Activated gamma-delta T cell treated with anti-CD3 and anti-CD28 coated beads, Interleukin-2, amount 50 U/mL, for 16 hours (primary cell): Measurements from ENCODE around the gene LMX1A.

Experiments
- DNase-seq: peaks from one replicate; pipeline ENCODE4 v3.0.0-alpha.2; 2020; ENCODE audit warnings: low read depth

LMX1A gene

GRCh38 chr1:165367375-165367993, 11.0 kb upstream of the LMX1A start:
- peak; percentile 72 for DNase-seq

- DNase-seq, result no peak
Observed at GRCh38 chr1:165365341-165365740, 8.8 kb upstream of the LMX1A start.

GRCh38 chr1:165364568-165365133, 8.1 kb upstream of the LMX1A start:
- no peak for DNase-seq

GRCh38 chr1:165356876-165357275, 361 bp upstream of the LMX1A start:
- DNase-seq, result no peak

- no peak for DNase-seq
Observed at GRCh38 chr1:165355139-165355976, 1.2 kb downstream of the LMX1A start.

DNA sequence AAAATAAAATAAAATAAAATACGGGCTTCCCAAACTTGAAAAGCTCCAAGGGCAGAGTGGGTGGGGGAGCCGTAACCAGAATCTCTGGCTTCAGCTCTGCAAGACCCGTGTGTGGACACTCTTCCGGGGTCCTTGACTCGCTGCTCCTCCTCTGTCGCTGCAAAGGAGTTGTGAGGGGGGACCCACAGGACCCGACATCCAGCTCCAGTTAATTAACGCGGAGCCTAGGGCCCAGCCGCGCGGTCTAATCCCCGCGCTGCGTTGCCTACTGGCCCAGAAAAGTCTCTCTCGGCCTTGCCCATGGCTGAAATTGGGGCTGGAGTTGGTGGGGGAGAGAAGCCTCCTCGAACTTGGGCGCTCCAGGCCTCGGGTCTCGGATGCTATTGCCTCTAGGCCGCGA, 1.8 kb downstream of the LMX1A start:
- no peak for DNase-seq

- no peak for DNase-seq
Observed at GRCh38 chr1:165353731-165354671, 2.5 kb downstream of the LMX1A start.

GRCh38 chr1:165352442-165353293, 3.8 kb downstream of the LMX1A start:
- no peak for DNase-seq

GRCh38 chr1:165351863-165352441, 4.6 kb downstream of the LMX1A start:
- DNase-seq, result no peak

DNA sequence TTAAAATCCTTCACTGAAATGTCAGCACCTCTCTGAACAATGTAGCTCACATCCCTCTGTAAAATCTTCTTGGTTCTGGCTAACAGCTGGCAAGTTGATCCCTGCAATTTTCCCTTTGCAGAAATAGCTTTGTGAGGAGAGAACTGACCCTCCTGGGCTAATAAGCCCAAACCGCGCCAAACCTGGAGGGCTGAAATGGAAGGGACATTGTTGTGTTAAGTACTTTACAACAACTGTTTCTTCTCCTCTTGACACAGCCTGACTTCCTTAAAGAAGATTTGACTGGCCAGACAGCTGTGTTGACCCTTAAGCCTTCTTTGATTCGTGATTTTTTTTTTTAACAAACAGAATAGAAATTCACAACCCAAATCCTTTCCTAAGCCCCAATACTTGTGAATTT, 5.7 kb downstream of the LMX1A start:
- no peak for DNase-seq

DNA sequence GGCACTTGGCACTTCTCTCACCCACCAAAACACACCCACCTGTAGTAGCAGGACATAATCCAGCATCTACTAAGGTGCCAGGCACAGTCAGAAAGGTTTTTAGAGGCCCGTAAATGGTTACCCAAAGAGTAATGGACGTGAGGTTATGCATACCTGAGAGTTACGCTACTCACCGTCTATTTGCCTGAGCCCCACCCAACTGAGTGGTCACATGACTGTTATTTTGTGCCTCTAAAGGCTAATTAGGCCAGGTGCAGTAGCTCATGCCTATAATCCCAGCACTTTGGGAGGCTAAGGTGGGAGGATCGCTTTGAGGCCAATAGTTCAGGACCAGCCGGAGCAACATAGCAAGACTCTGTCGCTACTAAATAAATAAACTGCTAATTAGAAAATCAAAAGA, 11.0 kb downstream of the LMX1A start:
- DNase-seq, result no peak

GRCh38 chr1:165344736-165345135, 11.8 kb downstream of the LMX1A start:
- DNase-seq, result no peak

GRCh38 chr1:165344198-165344597, 12.3 kb downstream of the LMX1A start:
- DNase-seq, result no peak

DNA sequence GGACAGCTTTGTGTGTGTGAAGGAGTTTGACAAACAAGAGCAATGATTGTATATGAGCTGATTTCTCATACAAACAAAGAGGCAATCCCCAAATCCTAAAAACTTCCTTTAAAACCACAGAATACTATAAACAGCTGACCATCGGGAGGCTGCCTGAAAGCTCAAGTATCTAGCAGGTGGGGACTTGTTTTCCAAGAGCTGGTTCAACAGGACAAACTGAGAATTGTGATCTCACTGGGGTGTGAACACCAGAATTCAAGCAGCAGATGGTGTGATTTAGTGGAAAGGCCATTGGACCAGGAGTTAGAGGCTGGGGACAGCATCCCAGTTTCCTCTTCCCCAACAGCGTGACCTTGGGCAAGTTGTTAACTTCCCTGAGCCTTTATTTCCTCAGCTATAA, 13.9 kb downstream of the LMX1A start:
- no peak for DNase-seq

DNA sequence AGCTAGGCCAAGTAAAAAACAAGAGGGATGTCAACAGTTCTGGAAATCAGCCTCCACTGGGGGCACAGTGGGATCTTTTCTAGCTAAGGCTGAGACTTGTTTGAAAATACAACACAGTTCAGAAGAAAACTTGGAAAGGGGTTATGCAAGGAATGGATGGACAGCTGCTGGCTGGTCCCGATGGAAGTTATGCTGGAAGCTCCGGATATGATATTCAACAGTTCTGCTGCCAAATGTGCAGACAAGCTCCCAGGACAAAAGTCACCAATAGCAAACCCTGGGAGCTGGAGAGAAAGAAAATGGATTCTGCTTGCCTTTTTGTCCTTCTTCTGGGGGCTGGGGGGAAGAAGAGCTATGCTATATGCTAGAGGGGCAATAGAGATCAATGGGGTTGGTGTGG, 14.3 kb downstream of the LMX1A start:
- no peak for DNase-seq

DNA sequence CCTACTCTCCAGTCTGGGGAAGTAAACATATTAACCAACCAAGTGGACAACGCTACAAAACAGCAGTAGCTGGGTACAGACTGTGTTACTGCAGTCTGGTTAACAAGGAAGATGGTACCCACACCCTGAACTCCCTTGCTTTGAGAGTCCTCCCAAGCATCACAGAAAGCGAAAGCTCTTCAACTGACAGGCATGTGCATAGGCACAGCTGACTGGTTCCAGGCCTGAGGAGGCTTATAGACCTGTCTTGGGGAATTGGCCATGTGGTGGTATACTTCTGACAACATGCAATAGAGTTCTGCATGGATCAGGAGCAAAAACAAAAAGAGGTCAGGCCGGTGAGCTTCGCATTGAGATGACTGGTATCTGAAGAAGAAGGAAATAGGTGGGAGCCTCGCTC, 17.4 kb downstream of the LMX1A start:
- no peak for DNase-seq

- no peak for DNase-seq
Observed at GRCh38 chr1:165330483-165330882, 26.0 kb downstream of the LMX1A start.

- no peak for DNase-seq
Observed at GRCh38 chr1:165329104-165329503, 27.4 kb downstream of the LMX1A start.

- no peak for DNase-seq
Observed at GRCh38 chr1:165328136-165328535, 28.4 kb downstream of the LMX1A start.

- DNase-seq, result no peak
Observed at GRCh38 chr1:165327538-165327937, 29.0 kb downstream of the LMX1A start.
